Endothelial cell of umbilical vein (primary cell): ENCODE data around the gene PGP. TPM values are rescaled to one million over a fixed set of nuclear protein-coding genes. Genes with fewer than 3 reads are reported as not detected.

Experiments used
- BruUV-seq: library from RNA; stranded (reverse); fragments of 400-500 nt; replicated peaks from 2 replicates; lab custom pipeline; 2021; lab: Mats Ljungman, UMichigan
- CTCF ChIA-PET: fragments of 300-600, 350-600 bp; sonication (Branson Sonifier 250); formaldehyde crosslinking; loops from one replicate; lab custom pipeline; 2021; ENCODE audit warnings: antibody characterized with exemption, inconsistent platforms; lab: Charles Lee
- POLR2A ChIA-PET: fragments of 300-600, 350-600 bp; sonication (Branson Sonifier 250); formaldehyde crosslinking; loops from one replicate; lab custom pipeline; 2021; ENCODE audit warnings: antibody characterized with exemption, inconsistent platforms; lab: Charles Lee
- DNase-seq: peaks from one replicate; pipeline ENCODE4 v3.0.0-alpha.2; 2011; ENCODE audit warnings: low read depth, low spot score
- FAIRE-seq: peaks from 2 replicates; lab custom pipeline; 2011; peaks lifted over from hg19 to GRCh38; lab: Jason Lieb, UNC
- H2AFZ ChIP-seq: 2 replicates; pipeline ENCODE4 v1.6.0; 2012; ENCODE audit warnings: low read depth, low read length, control low read depth, inconsistent platforms
- H3K27ac ChIP-seq: 2 replicates; pipeline ENCODE4 v1.5.1; 2011; ENCODE audit warnings: low read depth, mild to moderate bottlenecking, control low read depth, low read length, moderate library complexity; ENCODE audit not compliant: insufficient read depth
- H3K27me3 ChIP-seq, 2 experiments: 2 replicates each; pipeline versions ENCODE4 v1.6.0 to v1.6.1; 2011; ENCODE audit warnings: low read length in 2 of 2, mixed read lengths in 1 of 2; ENCODE audit not compliant: control insufficient read depth in 2 of 2, insufficient read depth in 2 of 2
- H3K36me3 ChIP-seq, 2 experiments: 2 replicates in 1 of 2; 3 replicates in 1 of 2; pipeline ENCODE4 v1.5.1; 2011; ENCODE audit warnings: low read length in 2 of 2, mild to moderate bottlenecking in 1 of 2, moderate library complexity in 1 of 2; ENCODE audit not compliant: control insufficient read depth in 2 of 2, insufficient read depth in 2 of 2; ENCODE audit errors: extremely low read depth in 1 of 2
- H3K4me1 ChIP-seq: 3 replicates; pipeline ENCODE4 v1.5.1; 2011; ENCODE audit warnings: mild to moderate bottlenecking, low read length; ENCODE audit not compliant: control insufficient read depth, insufficient read depth; ENCODE audit errors: extremely low read depth
- H3K4me2 ChIP-seq: 2 replicates; pipeline ENCODE4 v1.6.1; 2011; ENCODE audit warnings: low read length, control low read depth, mixed read lengths; ENCODE audit not compliant: insufficient read depth
- H3K4me3 ChIP-seq, 3 experiments: fragments of 200-600 bp in 1 of 3; sonication (generic), shearing (Covaris generic) in 1 of 3; replicated peaks in 1 of 3; 2 replicates each; pipeline ENCODE4 v1.5.1; 2011 to 2016; ENCODE audit warnings: control low read depth in 3 of 3, low read length in 3 of 3, mild to moderate bottlenecking in 2 of 3, inconsistent platforms in 1 of 3, low read depth in 1 of 3, moderate library complexity in 1 of 3; ENCODE audit not compliant: insufficient read depth in 1 of 3
- H3K79me2 ChIP-seq: 2 replicates; pipeline ENCODE4 v1.6.0; 2012; ENCODE audit warnings: low read length, inconsistent platforms; ENCODE audit not compliant: control insufficient read depth, insufficient read depth
- H3K9ac ChIP-seq: replicated peaks from 2 replicates; pipeline ENCODE3; 2011; ENCODE audit warnings: low read length, control low read depth; ENCODE audit not compliant: insufficient read depth; ENCODE audit errors: extremely low read depth
- H3K9me1 ChIP-seq: replicated peaks from 3 replicates; pipeline ENCODE4 v1.6.0; 2011; ENCODE audit warnings: mild to moderate bottlenecking, low read length; ENCODE audit not compliant: control insufficient read depth, insufficient read depth; ENCODE audit errors: extremely low read depth
- H3K9me3 ChIP-seq: replicated peaks from 2 replicates; pipeline ENCODE4 v1.5.1; 2012; ENCODE audit warnings: low read length, inconsistent platforms; ENCODE audit not compliant: control insufficient read depth, insufficient read depth
- H4K20me1 ChIP-seq: replicated peaks from 2 replicates; pipeline ENCODE3; 2011; ENCODE audit warnings: mild to moderate bottlenecking, low read length; ENCODE audit not compliant: control insufficient read depth, insufficient read depth; ENCODE audit errors: extremely low read depth
- CTCF ChIP-seq, 2 donors: IDR thresholded peaks; 1 replicate in 1 of 2; 2 replicates in 1 of 2; pipeline ENCODE4 v1.5.1; 2011; ENCODE audit warnings: low read length in 2 of 2, mild to moderate bottlenecking in 2 of 2, moderate library complexity in 2 of 2, control low read depth in 1 of 2, inconsistent platforms in 1 of 2, low read depth in 1 of 2; ENCODE audit not compliant: insufficient read depth in 1 of 2; ENCODE audit errors: extremely low read depth in 1 of 2
- GATA2 ChIP-seq: IDR thresholded peaks from 2 replicates; pipeline ENCODE4 v1.7.0; 2011; ENCODE audit warnings: low read depth, mild to moderate bottlenecking, moderate library complexity, mixed read lengths, low read length; ENCODE audit not compliant: insufficient read length, insufficient read depth
- MYC ChIP-seq: IDR thresholded peaks from one replicate; pipeline ENCODE4 v1.6.1; 2011; ENCODE audit warnings: mild to moderate bottlenecking, low read depth, low read length
- dilution Hi-C: fragments of 300-500 bp; cut with MboI; formaldehyde crosslinking; loops from one replicate; pipeline ENCODE4 v1.15.0; 2019; ENCODE audit warnings: low sequenced_read_pairs; ENCODE audit not compliant: extremely low pct_ligation_motif_present
- intact Hi-C: fragments of 100-400 bp; cut with micrococcal nuclease; formaldehyde crosslinking; loops from one replicate; pipeline ENCODE4 v1.10.0; 2022
- polyA plus RNA-seq, 4 experiments: library from polyadenylated mRNA; depleted of rRNA in 3 of 4; stranded (reverse) in 3 of 4; unstranded in 1 of 4; fragments of >200 nt; gene quantifications; 2 replicates each; pipeline versions ENCODE4 v1.2.1 to v1.2.3, GENCODE V29; 2011 to 2012; ENCODE audit warnings: missing spikeins in 1 of 4
- total RNA-seq: library from RNA; stranded (reverse); gene quantifications from 2 replicates; pipeline ENCODE4 v1.2.3, GENCODE V29; 2021

The PGP gene
- total and polyA plus RNA-seq, 2 donors (not counting 3 experiments of a cell fraction or from before 2014, with no cell fraction given): 28.5 to 29.6 TPM

- Histone ChIP-seq H4K20me1 (no peaks in the 10 kb centered on the region), H3K9me3 (no peaks in the 10 kb centered on the region), H3K9me1 (no peaks in the 10 kb centered on the region), H3K4me3 (no peak overlapping the region), H2AFZ (no peak overlapping the region), H3K79me2 (peaks cover 25% of the 10 kb centered on the region), H3K9ac (no peak overlapping the region), H3K27ac (no peak overlapping the region), H3K4me2 (no peak overlapping the region), H3K36me3 (peaks cover 0 to 19% of the 10 kb centered on the region in 2 experiments), H3K27me3 (no peaks in the 10 kb centered on the region), H3K4me1 (peaks cover 15% of the 10 kb centered on the region)
- dilution Hi-C loops: no loop called here
- BruUV-seq: no TSS peak
- DNase-seq: no peak
- FAIRE-seq: no peak
- CTCF ChIA-PET: no interaction called here
- intact Hi-C loops: no loop called here
- TF ChIP-seq MYC (no peak), CTCF (IDR thresholded peaks at IDR 0.05; ENCODE audit: extremely low read depth in 1 of 2, insufficient read depth in 1 of 2, low read depth in 1 of 2, low read length in 2 of 2) (no peak), GATA2 (no peak)
- POLR2A ChIA-PET: interaction anchor here (2.1 kb wide), 1 partner anchor 57 kb away, joined by 9 read pairs; the partner anchor contains the start of gene TRAF7
These were observed 2.7 kb downstream of the PGP start for GRCh38 chr16:2211923-2212347.
